ENCODE results near the gene SIGLEC14. TPM values are rescaled to one million over a fixed set of nuclear protein-coding genes. Genes with fewer than 3 reads are reported as not detected.

Gene SIGLEC14
- total and polyA plus RNA-seq, 2 donors (not counting 3 experiments of a cell fraction or from before 2014, with no cell fraction given), result 0.10 TPM; not detected in 1

DNA sequence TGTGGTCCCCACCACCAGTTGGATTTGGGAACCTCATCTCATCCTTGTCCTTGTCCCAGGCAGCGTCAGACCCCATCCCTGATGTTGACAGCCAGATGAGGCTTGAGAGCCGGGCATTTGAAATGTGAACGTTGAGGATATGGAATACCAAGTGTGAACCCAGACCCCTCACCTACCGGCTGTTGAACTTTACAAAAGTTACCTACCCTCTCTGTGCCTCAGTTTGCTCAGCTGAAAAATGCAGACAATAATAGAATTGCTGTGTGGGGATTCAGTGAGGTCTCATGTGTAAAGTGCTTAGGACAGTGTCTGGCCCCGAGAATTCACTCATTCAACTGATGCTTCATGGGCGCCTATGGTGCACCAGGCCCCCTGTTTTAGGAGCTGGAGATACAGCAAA is 693 bp upstream of the SIGLEC14 start:
- H3K9ac ChIP-seq (replicated peaks; ENCODE audit: extremely low read depth, insufficient read depth, low read length), result no peak overlapping the region
- CTCF ChIA-PET, result interaction anchor here (1.1 to 2.5 kb wide), 2 partner anchors 10 kb away, joined by 3 to 16 read pairs; no protein-coding TSS in a partner anchor
- no peaks in the 10 kb centered on the region for H3K36me3 ChIP-seq (ENCODE audit: control insufficient read depth in 2 of 2, extremely low read depth in 1 of 2, insufficient read depth in 2 of 2, low read length in 2 of 2)
- H3K9me1 ChIP-seq (replicated peaks; ENCODE audit: control insufficient read depth, extremely low read depth, insufficient read depth, low read length), result no peaks in the 10 kb centered on the region
- no peaks in the 10 kb centered on the region for H3K79me2 ChIP-seq (ENCODE audit: control insufficient read depth, insufficient read depth, low read length)
- BruUV-seq (replicated peaks), result no TSS peak
- dilution Hi-C loops (cut with MboI; ENCODE audit: extremely low pct_ligation_motif_present, low sequenced_read_pairs) (no loop called here), intact Hi-C loops (cut with micrococcal nuclease) (no loop called here)
- no peak for FAIRE-seq
- no peak overlapping the region for H3K4me3 ChIP-seq (replicated peaks in 1 of 3; ENCODE audit: insufficient read depth in 1 of 3, low read depth in 1 of 3, low read length in 3 of 3)
- no peak for DNase-seq (ENCODE audit: low read depth, low spot score)
- H3K27me3 ChIP-seq (ENCODE audit: control insufficient read depth in 2 of 2, insufficient read depth in 2 of 2, low read length in 2 of 2), result no peaks in the 10 kb centered on the region
- H3K9me3 ChIP-seq (replicated peaks; ENCODE audit: control insufficient read depth, insufficient read depth, low read length), result no peaks in the 10 kb centered on the region
- H3K4me1 ChIP-seq (ENCODE audit: control insufficient read depth, extremely low read depth, insufficient read depth, low read length), result no peaks in the 10 kb centered on the region
- no peak overlapping the region for H3K4me2 ChIP-seq (ENCODE audit: insufficient read depth, low read length)
- TF ChIP-seq, protein P1, sequence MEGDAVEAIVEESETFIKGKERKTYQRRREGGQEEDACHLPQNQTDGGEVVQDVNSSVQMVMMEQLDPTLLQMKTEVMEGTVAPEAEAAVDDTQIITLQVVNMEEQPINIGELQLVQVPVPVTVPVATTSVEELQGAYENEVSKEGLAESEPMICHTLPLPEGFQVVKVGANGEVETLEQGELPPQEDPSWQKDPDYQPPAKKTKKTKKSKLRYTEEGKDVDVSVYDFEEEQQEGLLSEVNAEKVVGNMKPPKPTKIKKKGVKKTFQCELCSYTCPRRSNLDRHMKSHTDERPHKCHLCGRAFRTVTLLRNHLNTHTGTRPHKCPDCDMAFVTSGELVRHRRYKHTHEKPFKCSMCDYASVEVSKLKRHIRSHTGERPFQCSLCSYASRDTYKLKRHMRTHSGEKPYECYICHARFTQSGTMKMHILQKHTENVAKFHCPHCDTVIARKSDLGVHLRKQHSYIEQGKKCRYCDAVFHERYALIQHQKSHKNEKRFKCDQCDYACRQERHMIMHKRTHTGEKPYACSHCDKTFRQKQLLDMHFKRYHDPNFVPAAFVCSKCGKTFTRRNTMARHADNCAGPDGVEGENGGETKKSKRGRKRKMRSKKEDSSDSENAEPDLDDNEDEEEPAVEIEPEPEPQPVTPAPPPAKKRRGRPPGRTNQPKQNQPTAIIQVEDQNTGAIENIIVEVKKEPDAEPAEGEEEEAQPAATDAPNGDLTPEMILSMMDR (IDR thresholded peaks at IDR 0.05; ENCODE audit: extremely low read depth in 1 of 2, insufficient read depth in 1 of 2, low read depth in 1 of 2, low read length in 2 of 2), result no peak
- POLR2A ChIA-PET, result no interaction called here
- no peaks in the 10 kb centered on the region for H4K20me1 ChIP-seq (replicated peaks; ENCODE audit: control insufficient read depth, extremely low read depth, insufficient read depth, low read length)
- no peak overlapping the region for H2AFZ ChIP-seq (ENCODE audit: low read depth, low read length)
- H3K27ac ChIP-seq (ENCODE audit: insufficient read depth, low read depth, low read length), result no peak overlapping the region

DNA sequence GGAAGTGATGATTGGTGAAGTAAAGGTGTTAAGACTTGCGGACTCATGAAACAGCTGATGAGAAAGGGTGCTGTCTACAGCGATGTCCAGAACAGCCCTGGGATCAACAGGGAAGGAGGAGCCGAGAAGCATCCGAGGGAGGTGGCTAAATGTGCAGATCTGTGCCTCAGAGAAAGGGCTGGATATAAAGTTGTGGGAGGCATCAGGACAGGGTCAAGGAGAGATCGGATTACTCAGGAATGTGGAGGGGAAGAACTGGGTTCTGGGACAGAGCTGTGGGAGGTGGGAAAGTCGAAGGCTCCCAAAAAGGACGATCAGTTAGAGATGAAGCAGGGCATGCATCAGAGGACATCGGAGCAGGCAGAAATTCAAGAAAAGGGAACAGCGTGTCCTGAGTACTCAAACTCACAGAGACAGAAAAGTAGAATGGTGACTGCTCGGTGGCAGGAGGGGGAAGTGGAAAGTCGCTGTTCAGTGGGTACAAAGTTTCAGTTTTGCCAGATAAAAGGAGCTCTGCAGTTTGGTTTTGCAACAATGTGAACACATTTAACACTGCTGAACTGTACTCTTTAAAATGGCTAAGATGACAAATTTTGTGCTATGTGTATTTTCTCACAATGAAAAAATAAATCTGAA is 1.9 kb downstream of the SIGLEC14 start:
- H3K4me3 ChIP-seq (replicated peaks in 1 of 3; ENCODE audit: insufficient read depth in 1 of 3, low read depth in 1 of 3, low read length in 3 of 3), result no peak overlapping the region
- FAIRE-seq (no peak), DNase-seq (ENCODE audit: low read depth, low spot score) (no peak)
- ChIA-PET POLR2A (no interaction called here), CTCF (interaction anchor here (1.1 to 3.9 kb wide), 4 partner anchors 12 to 172 kb away, joined by 3 to 22 read pairs (median 6); no protein-coding TSS in a partner anchor)
- no peaks in the 10 kb centered on the region for H3K36me3 ChIP-seq (ENCODE audit: control insufficient read depth in 2 of 2, extremely low read depth in 1 of 2, insufficient read depth in 2 of 2, low read length in 2 of 2)
- no peak overlapping the region for H3K9ac ChIP-seq (replicated peaks; ENCODE audit: extremely low read depth, insufficient read depth, low read length)
- dilution Hi-C loops (cut with MboI; ENCODE audit: extremely low pct_ligation_motif_present, low sequenced_read_pairs), result no loop called here
- H3K9me3 ChIP-seq (replicated peaks; ENCODE audit: control insufficient read depth, insufficient read depth, low read length), result no peaks in the 10 kb centered on the region
- no peak overlapping the region for H3K4me2 ChIP-seq (ENCODE audit: insufficient read depth, low read length)
- no peak overlapping the region for H2AFZ ChIP-seq (ENCODE audit: low read depth, low read length)
- no peaks in the 10 kb centered on the region for H3K79me2 ChIP-seq (ENCODE audit: control insufficient read depth, insufficient read depth, low read length)
- TF ChIP-seq GATA2 (IDR thresholded peaks at IDR 0.05; ENCODE audit: insufficient read depth, insufficient read length, low read depth, low read length) (no peak), POLR2AphosphoS5 (IDR thresholded peaks at IDR 0.05; ENCODE audit: insufficient read depth, low read depth, low read length) (no peak), FOS (IDR thresholded peaks at IDR 0.05; ENCODE audit: borderline replicate concordance, insufficient read depth, low read length) (no peak), MYC (IDR thresholded peaks at IDR 0.05; ENCODE audit: low read depth, low read length) (no peak), POLR2A (IDR thresholded peaks at IDR 0.05; ENCODE audit: low read depth, low read length) (no peak), EZH2 (IDR thresholded peaks at IDR 0.05; ENCODE audit: borderline replicate concordance, low read depth, low read length, severe bottlenecking) (no peak), JUN (IDR thresholded peaks at IDR 0.05; ENCODE audit: borderline replicate concordance, insufficient read depth, insufficient read length, low read depth) (no peak)
- TF ChIP-seq, protein P1 (IDR thresholded peaks at IDR 0.05; ENCODE audit: extremely low read depth in 1 of 2, insufficient read depth in 1 of 2, low read depth in 1 of 2, low read length in 2 of 2), result no peak
- TF ChIP-seq, protein P2, sequence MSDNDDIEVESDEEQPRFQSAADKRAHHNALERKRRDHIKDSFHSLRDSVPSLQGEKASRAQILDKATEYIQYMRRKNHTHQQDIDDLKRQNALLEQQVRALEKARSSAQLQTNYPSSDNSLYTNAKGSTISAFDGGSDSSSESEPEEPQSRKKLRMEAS (IDR thresholded peaks at IDR 0.05; ENCODE audit: insufficient read depth, insufficient read length), result no peak
- H3K4me1 ChIP-seq (ENCODE audit: control insufficient read depth, extremely low read depth, insufficient read depth, low read length), result no peaks in the 10 kb centered on the region
- no TSS peak for BruUV-seq (replicated peaks)
- no peak overlapping the region for H3K27ac ChIP-seq (ENCODE audit: insufficient read depth, low read depth, low read length)
- peaks cover 0 to 3% of the 10 kb centered on the region in 2 experiments for H3K27me3 ChIP-seq (ENCODE audit: control insufficient read depth in 2 of 2, insufficient read depth in 2 of 2, low read length in 2 of 2)
- intact Hi-C loops (cut with micrococcal nuclease), result no loop called here
- H3K9me1 ChIP-seq (replicated peaks; ENCODE audit: control insufficient read depth, extremely low read depth, insufficient read depth, low read length), result no peaks in the 10 kb centered on the region
- no peaks in the 10 kb centered on the region for H4K20me1 ChIP-seq (replicated peaks; ENCODE audit: control insufficient read depth, extremely low read depth, insufficient read depth, low read length)
